Endothelial cell of hepatic sinusoid (primary cell): ENCODE data around the gene GARNL3.

ENCODE experiments used
- in situ Hi-C: cut with HindIII; loops from 2 replicates; pipeline ENCODE4 v1.10.0; 2017; ENCODE audit warnings: low sequenced_read_pairs

Gene GARNL3

GRCh38 chr9:127305206-127305837 is 40.7 kb downstream of the GARNL3 start:
- in situ Hi-C loops, result no loop called here

- in situ Hi-C loops, result no loop called here
Measured at GRCh38 chr9:127305838-127306226, 41.3 kb downstream of the GARNL3 start.

GRCh38 chr9:127307802-127308201 is 43.2 kb downstream of the GARNL3 start:
- in situ Hi-C loops, result no loop called here

- in situ Hi-C loops, result no loop called here
Measured at GRCh38 chr9:127308652-127309434, 44.3 kb downstream of the GARNL3 start.

- in situ Hi-C loops, result no loop called here
Measured at GRCh38 chr9:127309715-127310114, 45.1 kb downstream of the GARNL3 start.

GRCh38 chr9:127311239-127311741 is 46.7 kb downstream of the GARNL3 start:
- in situ Hi-C loops, result no loop called here

- in situ Hi-C loops, result no loop called here
Measured at GRCh38 chr9:127313042-127313560, 48.5 kb downstream of the GARNL3 start.

GRCh38 chr9:127314911-127315310 is 50.3 kb downstream of the GARNL3 start:
- in situ Hi-C loops, result no loop called here

GRCh38 chr9:127316586-127317323 is 52.2 kb downstream of the GARNL3 start:
- in situ Hi-C loops, result no loop called here

GRCh38 chr9:127318651-127319167 is 54.1 kb downstream of the GARNL3 start:
- in situ Hi-C loops, result no loop called here

GRCh38 chr9:127319366-127320114 is 55.0 kb downstream of the GARNL3 start:
- in situ Hi-C loops, result no loop called here

GRCh38 chr9:127320115-127320378 is 55.5 kb downstream of the GARNL3 start:
- in situ Hi-C loops, result no loop called here

GRCh38 chr9:127323393-127323792 is 58.8 kb downstream of the GARNL3 start:
- in situ Hi-C loops, result no loop called here

- in situ Hi-C loops, result no loop called here
Measured at GRCh38 chr9:127330501-127330900, 65.9 kb downstream of the GARNL3 start.

GRCh38 chr9:127333221-127334064 is 68.9 kb downstream of the GARNL3 start:
- in situ Hi-C loops, result no loop called here

GRCh38 chr9:127334725-127335124 is 70.2 kb downstream of the GARNL3 start:
- in situ Hi-C loops, result no loop called here

- in situ Hi-C loops, result no loop called here
Measured at GRCh38 chr9:127336086-127336485, 71.5 kb downstream of the GARNL3 start.

GRCh38 chr9:127336506-127337352 is 72.2 kb downstream of the GARNL3 start:
- in situ Hi-C loops, result no loop called here

- in situ Hi-C loops, result no loop called here
Measured at GRCh38 chr9:127340721-127341120, 76.1 kb downstream of the GARNL3 start.
